Stimulated activated naive CD4-positive, alpha-beta T cell (primary cell): ENCODE results near the gene HNF1B.

Experiments used
- DNase-seq, 6 experiments: peaks; one replicate each; lab custom pipeline; 2025; lab: John Stamatoyannopoulos, UW

The HNF1B gene

DNA sequence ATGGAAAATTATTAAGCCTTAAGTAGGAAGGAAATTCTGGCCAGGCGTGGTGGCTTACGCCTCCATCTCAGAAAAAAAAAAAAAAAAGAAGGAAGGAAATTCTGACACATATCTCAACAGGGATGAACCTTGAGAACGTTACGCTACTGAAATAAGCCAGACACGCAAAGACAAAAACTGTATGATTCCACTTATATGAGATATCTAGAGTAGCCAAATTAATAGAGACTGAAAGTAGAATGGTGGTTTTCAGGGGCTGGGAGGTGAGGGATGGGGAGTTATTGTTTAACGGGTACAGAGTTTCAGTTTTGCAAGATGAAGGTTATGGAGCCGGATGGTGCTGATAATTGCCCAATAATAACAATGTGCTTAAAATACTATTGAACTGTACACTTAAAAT, 16.2 kb upstream of the HNF1B start:
- no peak for DNase-seq

DNA sequence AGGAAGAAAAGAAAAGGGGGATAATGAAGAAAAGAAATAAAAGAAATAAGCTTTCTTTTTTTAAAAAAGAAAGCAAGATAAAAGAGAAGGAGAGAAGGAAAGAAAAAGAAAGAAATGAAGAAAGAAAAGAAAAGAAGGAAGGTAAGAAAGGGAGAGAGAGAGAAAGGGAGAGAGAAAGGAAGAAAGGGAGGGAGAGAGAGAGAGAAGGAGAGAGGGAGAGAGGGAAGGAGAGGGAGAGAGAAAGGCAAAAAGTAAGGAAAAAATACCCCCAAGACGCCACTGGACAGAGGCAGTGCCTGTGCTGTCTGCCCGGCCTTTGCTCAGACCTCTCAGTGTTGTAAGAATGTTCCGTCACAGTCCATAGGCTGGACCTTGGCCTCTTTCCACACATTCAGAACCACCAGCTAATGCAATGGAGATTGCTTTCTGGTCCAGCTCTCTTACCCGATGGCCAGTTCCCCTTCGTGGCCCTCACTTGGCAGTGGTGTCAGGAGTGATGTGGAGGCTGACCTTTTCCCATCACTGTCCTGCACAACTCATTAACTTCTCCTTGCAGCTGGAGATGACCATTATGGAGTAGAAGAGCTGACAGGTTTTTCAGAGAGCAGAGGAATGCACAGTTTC, 14.3 kb upstream of the HNF1B start:
- no peak for DNase-seq

DNA sequence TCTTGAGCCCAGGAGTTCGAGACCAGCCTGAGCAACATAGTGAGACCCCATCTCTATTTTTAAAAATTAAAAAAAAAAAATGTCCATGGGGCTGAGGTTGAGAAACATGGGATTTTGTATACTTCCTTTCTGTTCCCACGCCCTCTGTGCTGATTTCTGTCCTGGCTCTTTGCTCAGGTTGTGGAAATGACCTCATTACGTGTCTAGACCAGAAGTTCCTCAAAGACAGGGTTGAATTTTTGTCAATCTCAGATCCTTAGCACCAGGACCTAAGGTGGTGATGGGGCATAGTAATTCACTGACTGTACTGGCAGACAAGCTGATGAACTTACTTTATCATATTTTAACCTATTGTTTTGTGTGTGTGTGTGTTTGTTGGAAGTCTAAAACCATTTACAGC, 11.2 kb upstream of the HNF1B start:
- DNase-seq = no peak

DNA sequence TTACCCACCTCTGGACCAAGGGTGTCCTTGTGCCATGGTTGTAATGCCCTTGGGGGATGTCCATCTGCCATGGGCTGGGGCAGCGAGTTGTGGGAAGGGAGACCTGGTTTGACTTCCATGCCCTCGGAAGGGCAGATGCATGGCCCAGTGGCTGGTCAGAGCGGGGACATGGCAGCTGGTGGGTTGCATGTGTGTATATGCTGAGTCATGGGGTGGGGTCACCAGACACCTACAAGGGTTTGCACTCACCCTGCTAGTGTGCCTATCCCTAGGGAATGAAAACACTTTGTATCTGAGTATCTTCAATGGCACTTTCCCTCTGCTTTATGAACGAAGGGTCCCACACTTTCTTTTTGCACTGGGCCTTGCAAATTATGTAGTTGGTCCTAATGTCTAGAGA, 10.6 kb upstream of the HNF1B start:
- no peak for DNase-seq

DNA sequence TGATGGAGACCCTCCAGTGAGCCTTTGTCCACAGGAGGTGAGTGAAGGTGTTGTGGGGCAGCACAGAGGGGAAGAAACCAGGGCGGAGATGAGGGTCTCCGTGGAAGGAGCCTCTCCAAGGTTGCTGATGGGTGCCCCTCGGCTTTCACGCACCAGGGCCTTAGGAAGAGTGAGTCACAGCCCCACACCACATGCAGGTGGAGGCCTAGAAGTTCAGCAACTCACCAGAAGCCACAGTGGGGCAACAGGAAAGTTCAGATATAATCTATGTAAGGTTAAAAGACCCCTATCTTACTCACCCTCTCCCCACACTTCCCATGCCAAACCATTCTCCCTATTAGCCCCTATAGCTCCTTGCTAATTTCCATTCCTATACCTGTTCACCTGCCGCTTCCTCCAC, 9.5 kb upstream of the HNF1B start:
- no peak for DNase-seq

DNA sequence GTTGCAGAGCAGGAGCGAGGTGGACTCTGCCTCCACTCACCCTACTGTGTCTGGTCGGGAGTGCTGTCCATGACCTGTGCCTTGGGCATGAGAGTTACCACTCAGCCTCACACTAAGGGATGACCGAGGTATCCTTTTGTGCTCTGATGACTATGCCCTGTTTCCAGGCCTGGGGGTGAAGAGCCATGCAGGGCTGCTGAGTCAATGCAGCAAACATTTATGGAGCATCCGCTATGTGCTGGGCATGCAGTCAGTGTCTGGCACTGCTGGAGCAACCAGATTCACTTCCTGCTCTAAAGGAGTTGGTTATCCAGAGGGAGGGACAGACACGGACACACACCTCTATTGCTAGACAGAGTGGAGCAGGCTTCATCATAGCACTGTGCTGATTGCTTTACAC, 7.6 kb upstream of the HNF1B start:
- DNase-seq = no peak

DNA sequence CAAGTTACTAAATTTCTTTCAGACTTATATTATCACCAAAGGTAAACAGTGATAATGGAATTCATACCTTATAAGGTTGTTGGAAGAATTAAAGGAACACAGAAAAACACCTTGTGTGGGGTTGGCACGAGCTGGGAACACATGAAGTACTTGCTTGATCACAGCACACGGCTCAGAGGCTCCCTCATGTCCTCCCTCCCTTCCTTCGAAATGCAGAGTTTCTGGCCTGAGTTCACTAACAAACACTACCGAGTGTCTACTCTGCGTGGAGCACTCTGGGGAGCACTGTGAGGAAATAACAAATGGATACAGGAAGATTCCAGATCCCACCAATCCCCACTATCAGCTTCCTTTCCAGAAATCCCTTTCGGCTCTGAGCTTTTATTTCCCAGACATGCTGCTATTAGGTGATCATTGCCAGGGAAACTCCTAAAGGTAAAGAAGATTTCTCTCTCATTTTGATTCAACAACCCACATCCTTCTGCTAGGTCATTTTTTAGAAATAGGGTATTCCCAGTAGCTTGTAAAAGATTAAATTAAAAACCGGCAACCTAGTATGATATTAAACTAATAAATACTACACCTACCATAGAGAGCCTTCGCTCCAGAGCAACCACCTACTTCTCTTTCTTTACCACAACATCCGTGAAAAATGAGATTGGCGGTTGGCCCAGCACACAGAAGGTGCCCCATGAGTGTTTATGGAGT, 6.1 kb upstream of the HNF1B start:
- DNase-seq = no peak

DNA sequence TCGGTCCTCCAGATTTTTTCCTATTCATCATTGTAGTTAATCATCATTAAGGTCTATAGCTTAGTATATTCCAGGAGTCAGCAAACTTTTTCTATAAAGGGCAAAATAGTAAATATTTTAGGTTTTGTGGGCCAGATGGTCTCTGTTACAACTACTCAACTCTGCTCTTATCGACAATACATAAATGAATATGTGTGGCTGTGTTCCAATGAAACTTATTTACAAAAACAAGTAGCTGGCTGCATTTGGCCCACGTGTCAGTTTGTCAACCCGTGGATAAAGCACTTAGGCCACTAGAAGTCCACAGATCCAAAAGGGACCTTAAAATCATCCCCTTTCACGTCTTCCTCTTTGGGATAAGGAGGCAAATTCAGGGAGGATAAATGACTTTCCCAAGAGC, 5.4 kb upstream of the HNF1B start:
- no peak for DNase-seq

DNA sequence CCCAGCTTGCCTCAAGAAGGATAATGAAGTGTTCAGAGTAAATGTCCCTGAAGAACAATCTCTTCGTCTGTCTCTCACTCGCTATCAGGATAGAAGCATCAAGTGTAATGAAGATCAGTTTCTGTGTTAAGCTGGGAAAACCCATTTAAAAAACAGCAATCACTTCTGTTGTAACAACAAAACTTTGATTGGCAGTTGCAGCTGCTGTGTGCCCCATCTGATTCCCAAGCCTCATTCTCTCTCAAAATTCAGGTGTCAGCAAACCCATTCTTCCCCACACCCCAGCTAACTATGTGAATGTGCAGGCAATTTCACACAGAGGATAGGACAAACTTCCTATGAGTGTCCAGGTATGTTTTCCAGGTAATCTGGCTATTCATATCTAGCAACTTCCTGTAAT, 2.4 kb upstream of the HNF1B start:
- no peak for DNase-seq

DNA sequence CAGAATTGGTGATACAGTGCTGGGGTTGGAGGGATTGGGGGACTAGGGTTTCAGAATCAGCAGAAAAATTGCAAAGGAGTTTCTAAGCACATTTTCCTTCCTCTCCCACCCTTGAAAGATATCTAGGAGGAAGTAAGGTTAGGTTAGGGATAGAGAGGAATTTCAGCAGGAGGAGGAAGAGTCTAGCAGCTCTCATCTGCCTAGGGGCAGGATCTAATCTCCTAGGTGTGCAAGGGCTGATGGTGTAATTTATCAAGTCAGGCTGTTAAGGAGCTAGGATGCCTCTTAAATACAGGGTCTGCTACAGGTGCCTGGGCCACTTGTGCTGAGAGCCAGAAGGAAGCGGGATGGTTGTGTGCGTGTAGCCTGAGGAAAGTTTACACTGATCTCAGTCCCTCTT, 1.8 kb upstream of the HNF1B start:
- no peak for DNase-seq

DNA sequence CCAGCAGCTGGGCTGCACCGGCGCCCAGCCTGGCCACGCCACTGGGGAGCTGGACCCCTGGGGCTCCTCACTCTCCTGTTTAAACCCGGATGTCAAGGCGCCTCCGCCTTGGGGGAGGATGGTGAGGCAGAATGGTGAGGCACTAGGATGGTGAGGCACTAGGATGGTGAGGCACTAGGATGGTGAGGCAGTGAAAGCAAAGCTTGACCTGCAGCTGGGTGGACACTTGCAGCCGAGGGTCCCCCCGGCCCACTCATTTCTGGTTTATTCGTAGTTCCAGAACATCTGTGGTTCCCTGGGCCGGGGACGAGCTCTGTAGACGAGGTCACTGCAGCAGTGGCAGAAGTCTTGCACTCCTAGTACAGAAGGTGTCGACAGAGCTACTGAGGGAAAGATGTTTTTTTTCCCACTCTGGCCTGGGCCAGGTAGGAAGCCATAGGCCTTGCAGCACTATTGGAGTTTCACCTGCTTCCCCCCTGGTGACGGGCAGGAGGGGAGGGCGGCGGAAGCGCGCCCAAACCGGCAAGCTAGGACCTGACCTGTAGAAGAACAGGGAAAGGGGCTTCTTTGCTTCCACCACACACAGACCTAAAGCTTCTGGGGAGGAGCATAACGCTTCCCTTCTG, 1.1 kb upstream of the HNF1B start:
- no peak for DNase-seq

DNA sequence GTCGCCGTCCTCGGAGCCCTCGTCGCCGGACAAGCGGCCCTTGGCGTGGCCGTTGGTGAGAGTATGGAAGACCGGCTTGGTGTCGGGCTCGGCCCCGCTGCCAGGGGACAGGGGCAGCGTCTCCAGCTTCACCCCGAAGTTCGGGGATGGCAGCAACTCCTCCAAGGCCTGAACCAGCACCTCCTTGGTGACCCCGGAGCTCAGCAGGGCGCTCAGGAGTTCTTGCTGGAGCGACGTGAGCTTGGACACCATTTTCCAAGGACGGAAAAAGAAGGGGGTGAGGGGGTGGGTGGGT, 279 bp downstream of the HNF1B start:
- no peak for DNase-seq

DNA sequence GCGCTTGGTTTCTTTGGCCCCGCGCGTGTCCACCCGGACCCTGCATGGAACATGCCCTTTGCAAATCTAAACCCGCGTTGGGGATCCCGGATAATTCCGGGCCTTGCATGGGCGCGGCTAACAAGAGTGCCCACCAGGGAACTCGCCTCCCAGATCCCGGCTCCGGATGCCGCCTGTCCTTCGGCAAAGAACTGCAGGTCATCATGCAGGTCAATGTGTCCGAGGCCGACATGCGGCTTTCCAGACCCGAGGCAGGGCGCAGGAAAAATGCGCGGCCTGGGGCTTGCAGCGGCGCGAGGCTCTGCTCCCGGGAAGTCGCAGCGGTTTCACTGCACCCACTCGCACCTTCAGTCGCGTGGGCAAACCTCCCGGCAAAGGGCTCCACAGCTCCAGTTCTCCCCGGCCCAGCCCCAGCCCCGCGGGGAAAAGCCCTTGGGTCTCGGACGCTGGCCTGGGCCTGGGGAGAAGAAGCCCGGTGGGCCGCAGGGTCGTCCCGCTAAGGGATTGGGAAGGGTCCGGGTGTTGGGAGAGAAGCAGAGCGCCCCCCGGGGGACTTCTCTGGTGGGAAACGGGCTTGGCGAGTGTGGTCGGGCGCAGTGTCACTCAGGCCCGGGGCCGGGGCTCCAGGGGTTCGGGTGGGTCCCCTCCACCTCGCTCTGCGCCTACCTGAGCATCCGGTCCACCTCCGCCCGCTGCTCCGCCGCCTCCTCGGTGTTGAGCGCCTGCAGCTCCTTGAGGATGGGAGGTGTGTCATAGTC, 805 bp downstream of the HNF1B start:
- DNase-seq = peak in 1 of 6 experiments; percentile 15

DNA sequence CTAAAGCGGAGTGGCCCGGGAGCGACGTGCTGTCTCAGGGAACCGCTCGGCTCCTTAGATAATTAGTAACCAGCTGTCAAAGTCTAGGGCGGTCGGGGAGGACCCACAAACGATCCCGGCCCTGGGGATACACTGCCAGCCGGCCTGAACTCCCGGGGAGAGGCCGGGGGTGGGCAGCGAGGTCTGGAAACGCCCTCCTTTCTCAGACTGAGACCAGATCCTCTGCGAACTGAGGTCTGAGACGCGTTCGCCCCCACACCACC, 1.3 kb downstream of the HNF1B start:
- no peak for DNase-seq

DNA sequence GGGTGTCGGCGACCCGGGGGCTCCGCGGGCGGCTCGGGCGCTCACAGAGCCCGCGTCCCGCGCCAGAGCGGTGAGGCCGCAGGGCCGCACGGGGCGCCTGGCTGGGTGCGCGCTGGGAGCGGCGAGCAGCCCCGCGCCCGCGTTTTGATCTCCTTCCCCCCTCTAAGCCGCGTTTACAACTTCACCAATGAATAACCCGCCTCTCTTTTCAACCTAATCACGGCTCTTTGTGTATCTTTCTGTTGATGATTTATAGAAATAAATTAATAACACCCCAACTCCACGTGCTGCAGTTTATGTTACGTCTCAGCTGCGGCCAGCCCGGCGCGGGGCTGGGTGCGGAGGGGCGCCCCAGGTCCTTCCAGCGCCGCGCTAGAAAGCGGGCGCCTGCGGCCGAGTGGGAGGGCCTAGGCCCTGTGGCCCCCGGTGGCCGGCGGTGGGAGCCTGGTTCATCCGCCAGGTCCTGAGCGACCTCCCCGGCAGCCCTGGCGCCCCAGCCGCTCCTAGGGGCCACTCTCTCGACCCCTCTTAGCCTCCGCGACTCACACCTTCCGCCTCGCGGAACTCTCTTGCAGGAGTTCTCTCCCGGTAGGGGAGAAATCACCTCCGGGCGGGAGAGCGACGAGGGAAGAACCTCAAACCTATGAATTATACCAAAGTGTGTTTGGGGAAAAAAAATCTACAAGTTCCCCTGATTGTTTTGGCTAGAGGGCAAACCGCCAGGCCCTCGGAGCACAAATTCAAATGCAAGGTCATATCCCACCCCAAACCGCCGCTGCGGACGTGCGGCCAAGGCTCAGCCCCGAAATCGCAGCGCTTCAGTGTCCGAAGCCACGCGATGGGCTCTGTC, 1.9 kb downstream of the HNF1B start:
- peak in 1 of 6 experiments; percentile 14 for DNase-seq

DNA sequence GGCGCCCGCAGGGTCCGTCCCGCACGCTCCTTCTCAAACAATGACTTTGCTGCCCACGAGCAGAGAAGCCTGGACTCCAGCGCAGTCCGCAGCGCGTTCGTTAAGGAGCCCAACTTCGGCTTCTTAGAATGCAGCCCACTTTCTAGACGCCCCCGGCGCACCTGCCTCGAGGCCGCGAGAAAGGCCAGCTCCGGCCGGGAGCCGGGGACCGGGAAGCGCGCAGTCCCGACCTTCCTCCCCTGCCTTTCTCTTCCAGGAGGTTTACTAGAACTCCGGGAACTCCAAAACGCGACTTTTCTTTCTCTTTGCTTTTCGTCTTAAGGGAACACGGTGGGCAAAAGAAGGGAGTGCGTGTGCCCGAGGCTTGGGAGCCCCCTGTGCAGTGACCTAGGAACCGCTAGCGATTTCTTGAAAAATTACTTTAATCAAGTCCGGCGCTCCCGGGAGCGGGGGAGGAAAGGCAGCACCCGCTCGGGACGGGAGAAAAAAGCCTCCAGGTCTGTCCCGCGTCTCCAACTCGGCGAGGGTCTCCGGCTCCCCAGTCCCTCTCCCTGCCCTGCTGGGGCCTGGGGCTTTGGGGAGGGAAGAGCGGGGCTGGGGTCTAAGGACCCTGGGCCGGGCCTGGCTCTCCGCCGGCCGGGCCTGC, 2.6 kb downstream of the HNF1B start:
- DNase-seq = peak in 1 of 6 experiments; percentile 5

DNA sequence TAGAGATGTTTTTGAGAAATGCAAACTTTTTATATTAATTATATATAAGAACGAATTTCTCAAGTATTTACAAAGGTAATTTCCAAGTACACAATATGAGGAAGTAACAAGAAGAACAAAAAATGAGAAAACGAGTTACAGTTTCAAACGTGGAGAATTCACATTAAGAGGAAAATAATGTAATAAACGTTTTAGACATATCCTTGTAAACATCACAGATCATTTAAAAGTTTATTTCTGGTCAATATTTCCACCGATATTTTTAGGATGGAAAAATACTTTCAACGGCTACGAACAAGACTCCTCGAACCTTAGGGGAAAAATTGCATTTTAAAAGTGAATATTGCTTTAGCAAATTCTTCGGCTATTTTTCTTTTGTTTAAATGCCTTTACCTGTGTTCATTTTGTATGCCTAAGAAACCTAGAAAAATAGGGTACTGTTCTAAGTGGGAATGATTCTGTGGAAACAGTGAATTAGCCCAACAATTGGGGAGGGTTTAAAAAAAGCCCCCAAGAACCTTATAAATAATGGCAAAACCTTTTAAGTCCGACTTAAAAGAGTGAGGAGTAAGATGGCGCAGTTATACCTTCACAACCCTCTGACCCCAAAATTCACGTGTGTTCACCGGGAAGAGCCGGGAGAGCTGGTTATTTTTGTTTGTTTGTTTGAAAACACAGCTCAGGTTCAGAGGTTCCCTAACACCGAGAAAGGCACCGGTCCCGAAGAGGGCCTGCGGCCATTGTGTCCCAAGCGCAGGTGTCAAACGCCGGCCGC, 3.3 kb downstream of the HNF1B start:
- DNase-seq = no peak

DNA sequence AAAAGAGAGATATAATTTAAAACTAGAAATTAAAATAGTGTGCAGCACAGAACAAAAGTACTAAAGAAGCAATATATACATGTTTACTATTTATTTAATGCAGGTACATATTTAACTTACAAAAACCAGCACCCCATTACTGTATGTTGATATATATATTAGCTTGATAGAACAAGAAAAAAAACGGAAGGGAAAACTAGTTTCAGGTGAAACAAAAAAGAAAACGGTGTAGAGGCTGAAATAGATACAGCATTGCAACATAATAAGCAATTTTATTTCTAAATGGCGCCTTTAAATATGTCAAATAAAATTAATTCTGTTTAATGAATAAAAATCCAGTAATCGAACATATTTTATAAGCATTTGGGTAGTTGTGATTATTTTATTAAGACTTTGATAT, 3.9 kb downstream of the HNF1B start:
- DNase-seq = no peak

DNA sequence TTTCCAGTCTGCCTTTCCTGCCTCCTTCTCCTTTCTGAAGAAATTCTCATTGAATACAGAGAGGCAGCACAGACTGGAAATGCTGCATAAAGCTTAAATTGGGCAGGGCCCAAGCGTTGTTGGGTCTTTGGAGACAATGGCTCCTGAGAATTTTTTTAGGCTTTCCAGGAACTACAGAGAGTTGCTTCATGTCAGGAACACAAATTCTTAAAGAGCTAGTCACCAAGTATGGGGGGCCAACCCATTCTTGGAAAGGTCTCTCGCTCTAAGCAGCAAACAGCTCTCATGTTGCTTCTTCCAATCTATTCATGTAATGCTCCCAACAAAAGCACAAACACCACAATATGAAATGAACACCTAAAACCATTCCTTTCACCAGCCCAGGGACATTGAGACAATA, 6.9 kb downstream of the HNF1B start:
- no peak for DNase-seq

DNA sequence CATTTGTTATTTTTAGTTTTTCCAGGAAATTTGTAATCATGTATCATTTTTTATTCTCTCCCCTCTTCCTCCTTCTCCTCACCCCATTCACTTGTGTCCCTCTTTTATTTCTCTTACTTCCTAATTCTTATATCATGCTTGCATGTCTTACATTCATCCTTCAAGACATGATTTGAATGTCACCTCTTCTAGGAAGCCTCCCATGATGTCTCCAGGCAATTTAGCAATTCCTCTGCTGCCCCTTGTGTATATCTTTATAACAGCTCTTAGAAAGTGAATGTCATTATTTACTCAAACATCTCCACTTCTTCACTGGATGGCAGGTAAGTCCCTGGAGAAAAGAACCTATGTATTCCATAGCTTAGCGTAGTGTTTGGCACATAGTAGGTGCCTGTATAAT, 7.8 kb downstream of the HNF1B start:
- DNase-seq = no peak

DNA sequence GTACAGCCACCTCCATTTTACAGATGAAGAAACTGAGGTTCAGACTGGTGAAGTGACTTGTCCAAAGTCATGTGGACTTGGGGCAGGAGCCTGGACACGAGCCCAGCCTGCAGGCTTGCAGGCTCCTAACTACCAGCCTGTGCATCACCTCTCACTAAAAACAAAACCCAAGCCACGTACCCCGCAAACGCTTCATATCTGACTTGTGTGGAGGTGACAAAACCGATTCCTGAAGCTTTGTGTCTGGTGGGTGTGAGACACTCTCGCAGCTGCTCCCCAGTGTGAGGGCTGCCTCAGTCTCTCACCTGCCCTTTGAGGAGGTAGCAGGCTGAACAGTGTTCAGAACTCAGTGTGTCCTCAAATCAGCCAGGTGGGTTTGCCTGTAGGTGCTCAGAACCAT, 8.4 kb downstream of the HNF1B start:
- DNase-seq = no peak
